ENCODE data around the gene CCDC9B. TPM values are rescaled to one million over a fixed set of nuclear protein-coding genes. Genes with fewer than 3 reads are reported as not detected.

CCDC9B gene
- total RNA-seq, result 5.2 and 5.3 TPM in 2 replicates

DNA sequence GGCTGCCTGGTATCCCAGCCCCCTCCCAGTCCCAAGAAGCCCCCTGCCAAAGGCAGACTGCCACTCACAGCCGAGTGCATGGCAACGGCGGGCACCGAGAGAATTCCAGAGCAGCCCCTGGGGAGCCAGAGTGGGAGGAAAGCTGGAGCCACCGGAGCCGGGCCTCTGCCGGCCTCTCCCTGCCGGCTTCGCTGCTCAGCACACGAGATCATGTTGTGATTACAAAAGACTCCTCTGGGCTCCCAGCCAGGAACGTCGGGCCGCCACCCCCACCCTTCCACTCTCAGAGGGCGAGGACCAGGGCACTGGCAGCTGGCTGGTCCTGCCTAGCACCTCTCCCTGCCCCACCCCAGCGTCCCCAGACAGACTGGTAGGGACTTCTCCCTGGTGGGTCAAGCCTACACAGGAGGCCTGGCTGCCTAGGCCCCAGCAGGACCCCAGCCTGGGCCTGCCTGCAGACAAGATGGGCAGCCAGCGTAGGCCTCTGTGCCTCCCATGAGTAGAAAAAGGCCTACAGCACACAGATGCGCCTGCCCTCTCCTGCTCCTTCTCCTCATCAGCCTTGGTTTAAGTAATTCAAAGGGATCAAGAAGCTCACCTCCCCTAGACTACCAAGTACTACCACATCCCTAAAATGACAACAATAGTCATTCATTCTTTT lies at the start of gene CCDC9B:
Gene CCDC9B, minus strand, starts transcription at position 200 of the 661 bp plus-strand sequence. Its CDS starts 120 bp downstream, at position 80.

GRCh38 chr15:40382580-40383456 lies 42.1 kb upstream of the CCDC9B start, which contains the start of gene KNSTRN:
TSS of gene KNSTRN (plus strand) at chr15:40382721. CDS start at chr15:40382836, 115 bp downstream.

DNA sequence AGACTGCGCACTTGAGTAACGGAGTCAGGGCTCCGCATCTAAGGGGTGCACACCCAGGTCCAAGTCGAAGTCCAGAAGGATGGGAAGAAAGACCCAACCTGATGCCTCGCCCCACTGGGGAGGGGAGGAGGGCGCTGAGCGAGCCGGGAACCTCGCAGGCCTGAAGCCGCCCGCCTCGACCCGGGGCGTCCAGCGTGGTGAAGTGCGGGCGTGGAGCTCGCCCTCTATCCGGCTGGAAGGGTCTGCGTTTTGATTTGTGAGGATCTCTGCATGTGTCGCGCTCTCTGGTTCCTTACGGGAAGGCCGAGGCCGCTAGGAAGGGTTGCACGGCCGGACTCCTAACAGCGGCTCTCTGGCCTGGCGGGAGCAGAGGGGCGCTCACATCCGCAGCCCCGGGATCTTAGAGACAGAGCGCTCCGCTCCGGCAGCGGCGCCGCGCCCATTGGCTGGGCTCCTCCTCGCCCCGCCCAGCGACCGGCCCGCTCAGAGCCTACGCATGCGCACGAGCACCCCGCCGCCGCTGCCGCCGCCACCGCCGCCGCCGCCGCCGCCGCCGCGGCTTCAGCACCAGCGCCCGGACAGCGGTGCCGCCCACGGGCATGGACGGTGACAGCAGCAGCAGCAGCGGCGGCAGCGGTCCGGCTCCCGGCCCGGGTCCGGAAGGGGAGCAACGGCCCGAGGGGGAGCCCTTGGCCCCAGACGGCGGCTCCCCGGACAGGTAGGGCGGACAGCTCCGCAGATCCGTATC lies 17.2 kb upstream of the CCDC9B start, which contains the start of gene DISP2:
Gene DISP2, plus strand, starts transcription at position 497 of the 748 bp plus-strand sequence. Its CDS starts 103 bp downstream, at position 600.

GRCh38 chr15:40323239-40323952 lies 17.3 kb downstream of the CCDC9B start, which contains the start of gene INAFM2:
TSS of gene INAFM2 (plus strand) at chr15:40323692. CDS start at chr15:40324056, 364 bp downstream.

DNA sequence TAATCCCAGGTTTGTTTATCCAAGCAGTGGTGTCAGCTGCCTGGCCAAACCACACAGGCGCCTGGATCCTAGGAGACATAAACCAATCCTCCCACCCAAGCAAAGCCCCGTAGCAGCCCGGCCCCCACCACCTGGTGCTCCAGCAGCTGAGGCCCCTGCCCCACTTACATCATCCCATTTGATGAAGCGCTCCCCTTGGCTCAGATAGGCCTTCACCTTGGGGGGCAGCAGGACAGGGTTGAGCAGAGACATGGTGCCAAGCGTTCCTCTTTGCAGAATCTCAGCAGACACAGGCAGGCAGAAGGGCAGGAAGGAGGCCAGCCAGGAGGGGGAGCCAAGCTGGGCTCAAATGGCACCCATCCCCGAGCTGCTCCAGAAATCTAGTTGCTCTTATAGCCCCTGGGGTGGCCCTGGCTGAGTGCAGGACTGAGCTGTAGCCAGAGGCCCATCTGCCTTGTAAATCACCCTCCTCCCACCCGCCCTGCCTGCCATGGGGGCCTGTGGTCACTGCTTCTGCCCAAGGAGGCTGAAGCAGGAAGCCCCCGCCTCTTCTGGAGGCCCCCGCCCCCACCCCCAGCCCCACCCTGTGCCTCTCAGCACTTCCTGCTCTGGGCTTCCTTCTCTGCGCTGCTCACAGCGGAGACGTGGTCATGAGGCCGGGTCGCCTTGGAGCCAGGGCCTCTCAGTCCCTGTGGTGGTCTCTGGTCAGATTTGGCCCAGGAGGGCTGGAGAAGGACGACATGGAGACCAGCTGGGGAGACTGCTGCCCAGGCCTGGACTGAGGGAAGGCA lies 33.1 kb downstream of the CCDC9B start, which contains the start of gene PLCB2:
Gene PLCB2, minus strand, starts transcription at position 515 of the 791 bp plus-strand sequence. Its CDS starts 263 bp downstream, at position 252.

DNA sequence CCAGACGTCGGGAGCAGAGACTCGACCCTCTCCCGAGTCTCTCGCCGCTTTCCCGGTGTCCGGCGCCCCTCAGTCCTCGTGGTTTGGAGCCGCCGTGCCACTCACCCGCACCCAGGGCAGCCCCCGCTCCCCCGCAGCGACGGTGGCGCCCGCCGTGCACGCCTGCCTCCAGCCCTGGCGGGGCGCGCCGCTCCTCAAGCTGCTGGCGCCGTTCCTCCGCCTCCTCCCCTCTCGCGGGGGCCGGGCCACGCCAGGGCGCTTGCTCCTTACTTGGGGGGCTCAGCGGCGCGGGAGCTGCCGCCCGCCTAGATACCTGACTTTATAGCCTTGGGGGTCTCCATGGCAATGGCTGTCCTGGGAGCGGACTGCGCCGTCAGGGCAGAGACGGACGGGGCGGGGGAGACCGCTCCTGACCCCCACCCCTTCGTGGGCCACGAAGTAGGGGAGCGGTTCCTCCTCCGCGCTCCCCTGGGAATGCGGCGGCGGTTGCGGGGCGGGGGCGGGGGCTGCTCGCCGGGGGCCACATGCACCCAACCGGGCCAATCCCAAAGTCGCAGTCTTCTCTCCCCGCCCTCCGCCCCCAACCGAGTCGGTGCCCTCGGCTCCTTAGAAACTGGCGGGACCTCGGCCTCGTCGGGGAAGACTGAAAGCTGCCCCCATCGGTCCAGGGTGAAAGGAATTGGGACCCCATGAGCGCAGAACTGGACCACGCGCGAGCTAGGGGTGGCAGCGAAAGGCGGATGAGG lies 57.7 kb downstream of the CCDC9B start, which contains the start of gene ANKRD63:
Gene ANKRD63, minus strand, starts transcription at position 196 of the 746 bp plus-strand sequence. CDS start 478 bp downstream, outside the sequence.

Other genes starting within 250 kb of the CCDC9B start
- 0.35 TPM in 1 of 2 replicates, not detected in the other for gene BMF, start 232.1 kb downstream of the CCDC9B start, total RNA-seq
- 15.3 and 22.3 TPM in 2 replicates for gene BUB1B, start 179.9 kb downstream of the CCDC9B start, total RNA-seq
- not detected in 2 replicates for gene PAK6, start 101.9 kb downstream of the CCDC9B start, total RNA-seq
- gene ANKRD63, start 57.9 kb downstream of the CCDC9B start, total RNA-seq, result not detected in 2 replicates
- under 0.01 TPM in 1 of 2 replicates, not detected in the other for gene PLCB2, start 33.0 kb downstream of the CCDC9B start, total RNA-seq
- gene INAFM2, start 17.2 kb downstream of the CCDC9B start, total RNA-seq, result 5.5 and 9.0 TPM in 2 replicates
- not detected in 2 replicates for gene PHGR1, start 10.1 kb upstream of the CCDC9B start, total RNA-seq
- gene DISP2, start 17.3 kb upstream of the CCDC9B start, total RNA-seq, result under 0.01 and 0.35 TPM in 2 replicates
- gene KNSTRN, start 41.8 kb upstream of the CCDC9B start, total RNA-seq, result 43.2 and 47.3 TPM in 2 replicates
- gene IVD, start 64.9 kb upstream of the CCDC9B start, total RNA-seq, result 35.1 and 39.8 TPM in 2 replicates
- gene BAHD1, start 100.0 kb upstream of the CCDC9B start, total RNA-seq, result 9.4 and 11.2 TPM in 2 replicates
- gene CHST14, start 130.0 kb upstream of the CCDC9B start, total RNA-seq, result 30.8 and 32.6 TPM in 2 replicates
- 20.8 and 37.7 TPM in 2 replicates for gene CCDC32, start 224.1 kb upstream of the CCDC9B start, total RNA-seq
- 12.4 and 18.1 TPM in 2 replicates for gene RPUSD2, start 228.4 kb upstream of the CCDC9B start, total RNA-seq